H1 (cell line): ENCODE data around the gene GIMAP2. TPM values are rescaled to one million over a fixed set of nuclear protein-coding genes. Genes with fewer than 3 reads are reported as not detected.

Source experiments
- CTCF ChIA-PET: fragments of 300-600 bp; sonication (Branson Sonifier 250); formaldehyde crosslinking; loops from one replicate; lab custom pipeline; 2021; ENCODE audit not compliant: partially characterized antibody; lab: Charles Lee
- POLR2A ChIA-PET: fragments of 300-600 bp; sonication (Branson Sonifier 250); formaldehyde crosslinking; loops from one replicate; lab custom pipeline; 2021; ENCODE audit warnings: inconsistent platforms; ENCODE audit not compliant: partially characterized antibody; lab: Charles Lee
- DNase-seq, 2 experiments: peaks; one replicate each; pipeline versions ENCODE4 v3.0.0 to v3.0.0-alpha.2; 2010 to 2022; ENCODE audit warnings: low spot score in 2 of 2, low read depth in 1 of 2, mixed read lengths in 1 of 2
- FAIRE-seq: peaks from 2 replicates; lab custom pipeline; 2011; peaks lifted over from hg19 to GRCh38; lab: Jason Lieb, UNC
- H2AFZ ChIP-seq: 2 replicates; pipeline ENCODE4 v1.8.1; 2012; ENCODE audit warnings: low read length, inconsistent platforms
- H2AK5ac ChIP-seq: 2 replicates; pipeline ENCODE4 v1.6.1; 2013; ENCODE audit warnings: low read depth, low read length
- H2BK120ac ChIP-seq: replicated peaks from 2 replicates; pipeline ENCODE3; 2013; ENCODE audit warnings: low read depth, low read length, inconsistent platforms
- H2BK12ac ChIP-seq: 2 replicates; pipeline ENCODE4 v1.6.1; 2013; ENCODE audit warnings: low read depth, low read length
- H2BK15ac ChIP-seq: 2 replicates; pipeline ENCODE4 v1.6.1; 2013; ENCODE audit warnings: low read length
- H2BK20ac ChIP-seq: 2 replicates; pipeline ENCODE4 v1.6.1; 2013; ENCODE audit warnings: low read length
- H2BK5ac ChIP-seq: 2 replicates; pipeline ENCODE4 v1.6.1; 2013; ENCODE audit warnings: low read depth, low read length
- H3K14ac ChIP-seq: 2 replicates; pipeline ENCODE4 v1.6.1; 2013; ENCODE audit warnings: inconsistent platforms; ENCODE audit not compliant: insufficient read length
- H3K18ac ChIP-seq: 2 replicates; pipeline ENCODE4 v1.6.1; 2013; ENCODE audit warnings: low read length; ENCODE audit errors: extremely low read depth
- H3K23ac ChIP-seq: 2 replicates; pipeline ENCODE4 v1.6.1; 2013; ENCODE audit warnings: inconsistent platforms; ENCODE audit not compliant: insufficient read length
- H3K23me2 ChIP-seq: 2 replicates; pipeline ENCODE4 v1.6.1; 2013; ENCODE audit warnings: low read depth, low read length
- H3K27ac ChIP-seq: 2 replicates; pipeline ENCODE4 v1.6.1; 2011; ENCODE audit warnings: low read depth, low read length, inconsistent platforms
- H3K27me3 ChIP-seq, 4 experiments: replicated peaks in 1 of 4; 1 replicate in 1 of 4; 2 replicates in 3 of 4; pipeline versions ENCODE4 v1.6.1 to v1.8.1; 2011 to 2013; ENCODE audit warnings: low read length in 3 of 4, mild to moderate bottlenecking in 3 of 4, inconsistent platforms in 2 of 4, mixed read lengths in 2 of 4, moderate library complexity in 1 of 4; ENCODE audit not compliant: control insufficient read depth in 3 of 4, insufficient read depth in 3 of 4; ENCODE audit errors: extremely low read depth in 1 of 4
- H3K36me3 ChIP-seq, 4 experiments: 2 replicates each; pipeline versions ENCODE4 v1.6.1 to v1.8.1; 2011 to 2013; ENCODE audit warnings: mild to moderate bottlenecking in 4 of 4, low read length in 3 of 4, moderate library complexity in 2 of 4, control low read depth in 1 of 4, inconsistent platforms in 1 of 4; ENCODE audit not compliant: insufficient read depth in 4 of 4, control insufficient read depth in 2 of 4
- H3K4ac ChIP-seq: replicated peaks from 2 replicates; pipeline ENCODE3; 2013; ENCODE audit warnings: low read length, low read depth, mixed read lengths, inconsistent platforms; ENCODE audit not compliant: insufficient read length
- H3K4me1 ChIP-seq, 4 experiments: replicated peaks in 1 of 4; 1 replicate in 1 of 4; 2 replicates in 3 of 4; pipeline versions ENCODE4 v1.6.1 to v1.8.1; 2011 to 2013; ENCODE audit warnings: low read length in 3 of 4, inconsistent platforms in 2 of 4, mixed read lengths in 1 of 4; ENCODE audit not compliant: insufficient read depth in 4 of 4, control insufficient read depth in 3 of 4
- H3K4me2 ChIP-seq, 2 experiments: 2 replicates each; pipeline versions ENCODE4 v1.6.1 to v1.8.1; 2011 to 2013; ENCODE audit warnings: low read depth in 2 of 2, low read length in 2 of 2, control low read depth in 1 of 2, inconsistent platforms in 1 of 2, mild to moderate bottlenecking in 1 of 2; ENCODE audit not compliant: insufficient read depth in 1 of 2
- H3K4me3 ChIP-seq, 4 experiments: fragments of 200-600, 300-600 bp in 1 of 4; sonication (generic), shearing (Covaris generic), sonication (Bioruptor Twin) in 1 of 4; 2 replicates each; pipeline versions ENCODE4 v1.5.1 to v1.8.1; 2011 to 2016; ENCODE audit warnings: low read length in 4 of 4, low read depth in 3 of 4, control low read depth in 2 of 4, inconsistent platforms in 2 of 4, mild to moderate bottlenecking in 2 of 4, mixed read lengths in 1 of 4, moderate library complexity in 1 of 4; ENCODE audit not compliant: insufficient read depth in 2 of 4; ENCODE audit errors: extremely low read depth in 1 of 4
- H3K56ac ChIP-seq: replicated peaks from 2 replicates; pipeline ENCODE3; 2013; ENCODE audit warnings: low read depth, mild to moderate bottlenecking, mixed read lengths, low read length, inconsistent platforms; ENCODE audit not compliant: insufficient read length
- H3K79me1 ChIP-seq: 2 replicates; pipeline ENCODE4 v1.6.1; 2013; ENCODE audit warnings: low read depth, low read length, control low read depth
- H3K79me2 ChIP-seq, 2 experiments: 2 replicates each; pipeline versions ENCODE4 v1.6.1 to v1.8.1; 2012 to 2013; ENCODE audit warnings: low read length in 2 of 2, mild to moderate bottlenecking in 2 of 2, inconsistent platforms in 1 of 2; ENCODE audit not compliant: insufficient read depth in 2 of 2, control insufficient read depth in 1 of 2
- H3K9ac ChIP-seq, 4 experiments: replicated peaks in 1 of 4; 1 replicate in 1 of 4; 2 replicates in 3 of 4; pipeline versions ENCODE4 v1.6.1 to v1.8.1; 2011 to 2013; ENCODE audit warnings: low read depth in 3 of 4, low read length in 3 of 4, control low read depth in 2 of 4, mild to moderate bottlenecking in 2 of 4, moderate library complexity in 2 of 4, inconsistent platforms in 1 of 4; ENCODE audit errors: extremely low read depth in 1 of 4
- H3K9me3 ChIP-seq, 2 experiments: 2 replicates each; pipeline versions ENCODE4 v1.6.1 to v1.8.1; 2012 to 2013; ENCODE audit warnings: mild to moderate bottlenecking in 2 of 2, moderate library complexity in 2 of 2, control low read depth in 1 of 2, inconsistent platforms in 1 of 2, low read depth in 1 of 2, low read length in 1 of 2, mixed read lengths in 1 of 2; ENCODE audit not compliant: insufficient read depth in 2 of 2
- H4K20me1 ChIP-seq, 2 experiments: replicated peaks in 1 of 2; 2 replicates each; pipeline versions ENCODE3 to v1.8.1; 2011 to 2013; ENCODE audit warnings: inconsistent platforms in 2 of 2, low read length in 2 of 2, mild to moderate bottlenecking in 1 of 2; ENCODE audit not compliant: insufficient read depth in 2 of 2, control insufficient read depth in 1 of 2
- H4K5ac ChIP-seq: 2 replicates; pipeline ENCODE4 v1.6.1; 2013; ENCODE audit warnings: low read length, low read depth, mixed read lengths, inconsistent platforms; ENCODE audit not compliant: insufficient read length
- H4K8ac ChIP-seq: 2 replicates; pipeline ENCODE4 v1.8.0; 2013; ENCODE audit warnings: mild to moderate bottlenecking, moderate library complexity, low read length, inconsistent platforms; ENCODE audit not compliant: insufficient read depth; ENCODE audit errors: extremely low read depth
- H4K91ac ChIP-seq: replicated peaks from 2 replicates; pipeline ENCODE3; 2013; ENCODE audit warnings: low read length, mixed read lengths, inconsistent platforms; ENCODE audit not compliant: insufficient read length
- BRCA1 ChIP-seq: IDR thresholded peaks from 2 replicates; pipeline ENCODE4 v1.6.1; 2012; ENCODE audit warnings: low read depth, low read length, improper control_type of control experiment
- CEBPB ChIP-seq: IDR thresholded peaks from 2 replicates; pipeline ENCODE4 v1.6.1; 2012; ENCODE audit warnings: low read depth, low read length
- CREB1 ChIP-seq: IDR thresholded peaks from 2 replicates; pipeline ENCODE4 v1.6.1; 2012; ENCODE audit warnings: inconsistent platforms
- CTBP2 ChIP-seq: IDR thresholded peaks from 2 replicates; pipeline ENCODE4 v1.7.0; 2011; ENCODE audit warnings: borderline replicate concordance, mild to moderate bottlenecking, moderate library complexity, mixed read lengths, low read length; ENCODE audit not compliant: insufficient read depth, insufficient read length
- EP300 ChIP-seq, 2 experiments: IDR thresholded peaks; 1 replicate in 1 of 2; 2 replicates in 1 of 2; pipeline ENCODE4 v1.6.1; 2011 to 2012; ENCODE audit warnings: low read depth in 2 of 2, low read length in 2 of 2, mild to moderate bottlenecking in 2 of 2, borderline replicate concordance in 1 of 2, inconsistent platforms in 1 of 2, moderate library complexity in 1 of 2
- WGBS, 2 experiments: shearing (Covaris generic) in 1 of 2; methylation state at CpG; one replicate each; pipeline versions ENCODE4 v1.1.6 to v1.1.7; 2013 to 2015; ENCODE audit warnings: low lambda C conversion rate in 2 of 2, mixed read lengths in 2 of 2, inconsistent platforms in 1 of 2, low coverage in 1 of 2, missing lambda C conversion rate in 1 of 2; ENCODE audit not compliant: insufficient replicate concordance in 2 of 2, insufficient coverage in 1 of 2, insufficient read length in 1 of 2; ENCODE audit errors: extremely low coverage in 1 of 2, missing lambda C conversion rate in 1 of 2; 5-methylcytosine and 5-hydroxymethylcytosine counted together
- polyA plus RNA-seq, 7 experiments: library from polyadenylated mRNA; depleted of rRNA in 3 of 7; stranded (reverse) in 5 of 7; unstranded in 2 of 7; fragments of >200 nt in 5 of 7; fragments of 200-250 nt in 2 of 7; gene quantifications; 1 replicate in 5 of 7; 2 replicates in 1 of 7; 4 replicates in 1 of 7; pipeline versions ENCODE4 v1.2.1 to v1.2.3, GENCODE V29; 2011 to 2013; ENCODE audit warnings: missing spikeins in 2 of 7, mixed read lengths in 2 of 7
- total RNA-seq: library from RNA; stranded (reverse); fragmentation: NEBNext Ultra II Directional; extraction: Animal tissue kit (Norgen Biotek cat#: 25700); gene quantifications from 2 replicates; pipeline ENCODE4 v1.2.1, GENCODE V29; 2021
- TF ChIP-seq, protein P1 (sequence below): IDR thresholded peaks from 2 replicates; pipeline ENCODE4 v1.6.1; 2011; ENCODE audit warnings: low read length, improper control_type of control experiment

The GIMAP2 gene
- total and polyA plus RNA-seq, 2 of the 8 experiments (the other 6 are each of a cell fraction or from before 2014, with no cell fraction given): not detected

DNA sequence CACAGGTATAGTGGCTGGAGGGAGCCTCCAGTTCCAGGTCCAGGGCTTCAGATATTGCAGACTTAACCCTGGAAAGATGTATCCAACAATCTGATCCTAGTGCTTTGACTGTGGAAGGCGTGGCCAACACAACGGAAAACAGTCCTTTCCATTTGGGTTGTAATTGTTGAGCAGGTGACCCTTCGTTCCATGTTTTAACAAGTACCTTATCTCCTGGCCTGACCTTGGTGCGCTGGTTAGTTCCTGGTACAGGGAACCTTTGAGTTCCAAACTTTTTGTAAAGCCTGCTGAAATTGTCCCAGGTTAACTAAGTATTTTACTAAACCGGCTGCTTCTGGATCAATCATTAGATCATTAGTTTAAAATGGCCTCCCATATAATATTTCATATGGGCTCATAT, 29.5 kb upstream of the GIMAP2 start:
- H2AK5ac ChIP-seq: no peak overlapping the region
- no peak overlapping the region for H3K18ac ChIP-seq
- H3K27me3 ChIP-seq: peaks cover 0 to 1% (median 0%) of the 10 kb centered on the region in 4 experiments; a peak in 4 of 7 replicates
- H3K14ac ChIP-seq: no peak overlapping the region
- ChIA-PET POLR2A (no interaction called here), CTCF (interaction anchor here (0.6 to 0.9 kb wide), 2 partner anchors 16 to 191 kb away, joined by 3 to 4 read pairs; no protein-coding TSS in a partner anchor)
- H2BK12ac ChIP-seq: no peak overlapping the region
- no peak overlapping the region for H2AFZ ChIP-seq
- H2BK15ac ChIP-seq: no peak overlapping the region
- no peaks in the 10 kb centered on the region for H3K79me2 ChIP-seq
- H3K23ac ChIP-seq: no peak overlapping the region
- no peak overlapping the region for H3K9ac ChIP-seq
- no peak overlapping the region for H2BK20ac ChIP-seq
- FAIRE-seq (no peak), DNase-seq (no peak)
- no peak overlapping the region for H2BK5ac ChIP-seq
- no peaks in the 10 kb centered on the region for H3K9me3 ChIP-seq
- no peak overlapping the region for H3K56ac ChIP-seq
- H3K4me2 ChIP-seq: no peak overlapping the region
- no peaks in the 10 kb centered on the region for H3K36me3 ChIP-seq
- H3K27ac ChIP-seq: no peak overlapping the region
- no peak overlapping the region; a peak in 1 of 8 replicates for H3K4me3 ChIP-seq
- H3K4me1 ChIP-seq: peaks cover 0 to 8% (median 1%) of the 10 kb centered on the region in 4 experiments; a peak in 3 of 7 replicates
- H3K79me1 ChIP-seq: no peaks in the 10 kb centered on the region
- no peaks in the 10 kb centered on the region for H4K20me1 ChIP-seq
- WGBS, 2 experiments: 89% methylated on average over 5 of the region's 5 CpGs; no CpG with 5 or more reads in 1 of the 2 experiments
- no peaks in the 10 kb centered on the region for H3K23me2 ChIP-seq
- H4K8ac ChIP-seq: no peak overlapping the region
- no peak for TF ChIP-seq CREB1
- TF ChIP-seq EP300 (IDR thresholded peaks at IDR 0.05; ENCODE audit: borderline replicate concordance in 1 of 2, low read depth in 2 of 2, low read length in 2 of 2): no peak
- no peak for TF ChIP-seq BRCA1
- TF ChIP-seq CTBP2: no peak
- TF ChIP-seq CEBPB: no peak
- TF ChIP-seq, protein P1, sequence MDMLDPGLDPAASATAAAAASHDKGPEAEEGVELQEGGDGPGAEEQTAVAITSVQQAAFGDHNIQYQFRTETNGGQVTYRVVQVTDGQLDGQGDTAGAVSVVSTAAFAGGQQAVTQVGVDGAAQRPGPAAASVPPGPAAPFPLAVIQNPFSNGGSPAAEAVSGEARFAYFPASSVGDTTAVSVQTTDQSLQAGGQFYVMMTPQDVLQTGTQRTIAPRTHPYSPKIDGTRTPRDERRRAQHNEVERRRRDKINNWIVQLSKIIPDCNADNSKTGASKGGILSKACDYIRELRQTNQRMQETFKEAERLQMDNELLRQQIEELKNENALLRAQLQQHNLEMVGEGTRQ: no peak
- no peak overlapping the region for H4K91ac ChIP-seq
- no peak overlapping the region for H2BK120ac ChIP-seq
- H4K5ac ChIP-seq: no peak overlapping the region
- no peak overlapping the region for H3K4ac ChIP-seq
